HG03439 (cell line): ENCODE data around the gene CENPF.

Source experiments
- ATAC-seq: cut with Tn5 transposase; IDR thresholded peaks from one replicate; pipeline ENCODE4 v1.9.1; 2021; ENCODE audit warnings: mild to moderate bottlenecking, moderate library complexity; ENCODE audit not compliant: unreplicated experiment

The CENPF gene

DNA sequence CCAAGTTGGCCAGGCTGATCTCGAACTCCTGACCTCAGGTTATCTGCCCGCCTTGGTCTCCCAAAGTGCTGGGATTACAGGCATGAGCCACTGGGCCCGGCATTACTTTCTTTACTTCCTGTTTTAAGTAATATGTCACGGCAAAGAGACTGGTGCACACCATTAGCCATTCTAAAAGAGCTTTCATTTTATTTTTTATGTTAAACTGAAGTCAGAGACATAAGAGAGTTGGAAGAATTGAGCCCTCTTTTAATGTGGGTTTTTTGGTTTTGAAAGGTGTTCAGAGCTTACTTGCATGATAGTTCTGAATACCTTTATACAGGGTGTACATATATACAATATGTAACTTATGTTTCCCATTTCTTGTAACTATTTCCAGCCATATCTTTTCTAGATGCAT is 14.3 kb downstream of the CENPF start:
- ATAC-seq = no peak

- no peak for ATAC-seq
Measured at GRCh38 chr1:214617843-214618242, 14.8 kb downstream of the CENPF start.

DNA sequence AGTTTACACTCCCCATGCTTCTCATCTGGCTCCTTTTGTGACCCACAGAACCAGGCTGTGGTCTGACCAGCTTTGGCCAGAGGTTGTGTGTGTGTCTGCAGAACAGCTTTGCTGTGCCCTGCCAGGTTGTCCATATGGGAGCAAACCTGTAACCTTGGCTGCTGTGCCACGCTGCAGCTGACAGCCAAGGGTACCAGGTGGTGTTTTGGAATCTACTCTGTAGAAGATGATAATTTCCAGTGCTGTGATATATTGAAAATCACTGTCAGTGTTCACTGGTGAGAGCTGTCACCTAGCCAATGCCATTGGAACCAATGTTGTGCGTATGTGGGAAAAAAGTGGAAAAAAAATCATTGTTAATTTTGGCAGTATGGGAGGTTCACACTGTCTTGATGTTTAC is 18.2 kb downstream of the CENPF start:
- ATAC-seq = no peak

DNA sequence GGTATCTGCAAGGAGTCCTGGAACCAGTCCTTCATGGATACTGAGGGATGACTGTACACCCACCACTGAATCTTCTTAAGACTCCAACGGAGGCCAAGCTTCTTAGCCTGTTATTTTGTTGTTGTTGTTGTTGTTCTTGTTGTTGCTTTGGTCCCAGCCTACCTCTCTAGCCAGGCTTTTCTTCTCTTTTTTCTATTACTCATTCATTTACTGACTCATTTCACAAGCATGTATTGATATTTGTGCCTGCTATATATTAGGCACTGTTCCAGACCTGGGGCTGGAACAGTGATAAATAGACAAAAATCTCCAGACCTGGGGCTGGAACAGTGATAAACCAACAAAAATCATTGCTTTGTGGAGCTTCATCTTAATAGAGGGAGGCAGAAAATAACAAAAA is 20.4 kb downstream of the CENPF start:
- ATAC-seq = no peak

- ATAC-seq = no peak
Measured at GRCh38 chr1:214632091-214632490, 29.1 kb downstream of the CENPF start.

- ATAC-seq = no peak
Measured at GRCh38 chr1:214633686-214634085, 30.7 kb downstream of the CENPF start.

DNA sequence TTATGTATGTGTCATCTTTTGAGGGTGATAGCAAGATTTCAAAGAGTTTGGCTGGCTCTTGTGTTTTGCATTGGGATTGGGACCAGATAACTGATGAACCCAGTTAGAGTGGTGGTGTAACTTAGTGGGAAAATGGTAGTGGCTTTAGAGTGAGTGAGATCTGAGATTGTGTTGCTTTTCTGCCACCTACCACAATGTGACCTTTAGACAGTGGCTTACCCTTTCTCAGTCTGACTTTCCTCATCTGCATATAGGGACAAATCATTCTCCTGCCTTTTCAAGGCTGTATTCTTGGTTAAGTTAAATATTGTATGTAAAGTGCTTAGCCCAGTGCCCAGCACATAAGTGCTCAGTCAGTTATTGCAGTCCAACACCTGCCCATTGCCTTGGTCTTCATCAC is 31.3 kb downstream of the CENPF start:
- ATAC-seq = no peak

DNA sequence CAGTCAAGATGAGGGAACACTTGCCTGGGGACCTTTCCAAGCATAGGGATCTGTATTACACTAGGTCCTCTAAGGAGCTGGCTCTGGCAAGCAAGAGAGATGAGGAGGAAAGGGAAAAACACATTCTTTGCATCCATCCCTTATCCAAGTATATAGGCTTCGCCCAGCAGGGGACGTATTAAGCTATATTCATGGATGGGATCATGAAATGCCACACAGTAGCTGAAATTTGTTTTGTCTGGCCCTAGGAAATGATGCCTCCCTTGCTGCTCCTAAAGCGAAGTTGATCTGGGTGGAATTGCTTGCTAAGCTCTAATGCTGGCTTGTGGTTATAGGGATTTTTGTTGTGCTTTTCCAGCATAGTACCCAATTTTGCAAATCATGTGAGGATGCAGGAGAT is 32.1 kb downstream of the CENPF start:
- no peak for ATAC-seq

GRCh38 chr1:214635506-214635905 is 32.5 kb downstream of the CENPF start:
- no peak for ATAC-seq

- ATAC-seq = no peak
Measured at GRCh38 chr1:214636436-214636835, 33.4 kb downstream of the CENPF start.

DNA sequence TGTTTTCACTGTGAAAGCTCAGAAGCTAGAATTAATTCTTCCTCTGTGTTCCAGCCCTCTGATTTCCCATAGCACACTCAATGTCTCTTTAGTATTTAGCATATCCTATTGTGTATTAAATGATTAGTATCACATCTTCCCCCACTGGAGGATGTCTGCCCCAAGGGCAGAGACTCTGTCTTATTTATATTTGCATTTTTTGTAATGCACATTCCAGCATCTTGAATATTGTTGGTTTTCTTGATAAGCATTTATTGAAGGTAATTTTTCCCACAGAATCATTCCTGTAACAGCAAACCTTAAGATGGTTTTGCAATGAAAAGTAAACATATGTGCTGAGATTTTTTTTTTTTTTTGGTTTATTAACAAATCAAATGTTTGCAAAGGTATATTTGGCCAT is 34.1 kb downstream of the CENPF start:
- no peak for ATAC-seq

DNA sequence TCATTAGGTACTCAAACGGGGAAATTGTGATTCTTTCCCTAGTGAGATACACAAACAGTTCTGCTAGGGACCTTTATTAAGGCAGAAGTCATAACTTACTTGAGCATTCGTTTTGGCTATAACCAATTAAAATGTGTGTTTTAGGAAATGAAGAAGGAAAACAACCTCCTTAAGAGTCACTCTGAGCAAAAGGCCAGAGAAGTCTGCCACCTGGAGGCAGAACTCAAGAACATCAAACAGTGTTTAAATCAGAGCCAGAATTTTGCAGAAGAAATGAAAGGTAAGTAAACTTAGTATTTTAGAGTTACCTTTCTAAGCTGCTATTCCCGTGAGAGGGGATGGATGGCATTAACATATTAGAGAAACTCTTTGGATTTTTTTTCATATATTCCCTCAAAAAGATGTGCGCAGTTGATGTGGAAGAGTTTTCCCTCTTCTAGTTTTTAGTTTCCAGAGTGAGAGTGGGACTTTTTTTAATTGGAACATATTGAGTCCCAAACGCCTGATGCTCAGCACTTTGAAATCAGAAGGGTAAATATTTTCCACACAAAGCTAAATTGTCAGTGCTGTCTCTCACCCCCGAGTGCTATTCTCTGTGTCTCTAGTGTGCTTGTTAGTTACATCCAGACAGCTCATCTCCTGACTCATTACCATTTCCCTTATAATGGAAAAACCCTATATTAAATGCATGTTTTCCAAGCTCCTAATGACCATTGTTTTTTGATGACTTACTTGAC is 34.9 kb downstream of the CENPF start:
- ATAC-seq = no peak

GRCh38 chr1:214638459-214638807 is 35.4 kb downstream of the CENPF start:
- ATAC-seq = no peak

GRCh38 chr1:214638997-214639396 is 36.0 kb downstream of the CENPF start:
- ATAC-seq = no peak

- ATAC-seq = no peak
Measured at GRCh38 chr1:214640431-214641213, 37.6 kb downstream of the CENPF start.

DNA sequence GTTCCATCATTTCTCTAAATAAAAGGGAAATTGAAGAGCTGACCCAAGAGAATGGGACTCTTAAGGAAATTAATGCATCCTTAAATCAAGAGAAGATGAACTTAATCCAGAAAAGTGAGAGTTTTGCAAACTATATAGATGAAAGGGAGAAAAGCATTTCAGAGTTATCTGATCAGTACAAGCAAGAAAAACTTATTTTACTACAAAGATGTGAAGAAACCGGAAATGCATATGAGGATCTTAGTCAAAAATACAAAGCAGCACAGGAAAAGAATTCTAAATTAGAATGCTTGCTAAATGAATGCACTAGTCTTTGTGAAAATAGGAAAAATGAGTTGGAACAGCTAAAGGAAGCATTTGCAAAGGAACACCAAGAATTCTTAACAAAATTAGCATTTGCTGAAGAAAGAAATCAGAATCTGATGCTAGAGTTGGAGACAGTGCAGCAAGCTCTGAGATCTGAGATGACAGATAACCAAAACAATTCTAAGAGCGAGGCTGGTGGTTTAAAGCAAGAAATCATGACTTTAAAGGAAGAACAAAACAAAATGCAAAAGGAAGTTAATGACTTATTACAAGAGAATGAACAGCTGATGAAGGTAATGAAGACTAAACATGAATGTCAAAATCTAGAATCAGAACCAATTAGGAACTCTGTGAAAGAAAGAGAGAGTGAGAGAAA is 38.4 kb downstream of the CENPF start:
- ATAC-seq = no peak

GRCh38 chr1:214643030-214643429 is 40.0 kb downstream of the CENPF start:
- ATAC-seq = no peak

GRCh38 chr1:214645712-214646111 is 42.7 kb downstream of the CENPF start:
- no peak for ATAC-seq

DNA sequence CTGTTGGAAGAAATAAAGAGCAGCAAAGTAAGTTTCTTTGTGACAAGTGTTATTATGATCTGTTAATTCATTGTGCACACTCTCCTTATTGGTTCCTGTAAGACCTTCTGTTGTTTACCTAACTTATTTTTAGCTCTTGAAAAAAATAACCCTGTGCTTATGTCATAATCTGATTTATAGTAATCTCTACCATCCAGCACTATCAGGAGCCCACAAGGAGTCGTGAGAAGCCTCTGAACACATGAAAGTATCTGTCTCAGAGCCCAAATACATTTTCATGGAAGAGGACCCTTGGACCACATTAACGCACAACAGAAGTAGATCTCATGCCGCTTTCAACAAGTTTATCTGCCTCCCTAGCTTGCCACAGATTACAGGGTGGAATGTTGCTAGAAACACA is 45.8 kb downstream of the CENPF start:
- ATAC-seq = no peak

DNA sequence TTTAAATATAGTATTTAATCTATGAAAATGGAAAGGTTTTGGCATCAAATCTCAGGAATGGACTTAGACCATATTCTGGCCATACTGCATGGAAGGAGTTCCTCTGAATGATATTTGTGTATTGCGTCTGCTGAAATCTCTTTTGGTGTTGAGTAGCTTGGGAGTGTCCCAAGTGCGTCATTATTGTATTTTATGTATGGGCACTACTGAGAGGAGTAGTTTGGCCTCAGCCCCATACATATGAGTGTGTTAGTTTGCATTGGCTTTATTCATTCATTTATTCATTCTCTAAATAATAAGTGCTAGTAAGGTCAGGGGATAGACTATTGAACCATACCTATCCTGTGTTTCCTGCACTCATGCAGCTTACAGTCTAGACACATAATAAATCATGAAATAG is 46.6 kb downstream of the CENPF start:
- ATAC-seq = no peak

DNA sequence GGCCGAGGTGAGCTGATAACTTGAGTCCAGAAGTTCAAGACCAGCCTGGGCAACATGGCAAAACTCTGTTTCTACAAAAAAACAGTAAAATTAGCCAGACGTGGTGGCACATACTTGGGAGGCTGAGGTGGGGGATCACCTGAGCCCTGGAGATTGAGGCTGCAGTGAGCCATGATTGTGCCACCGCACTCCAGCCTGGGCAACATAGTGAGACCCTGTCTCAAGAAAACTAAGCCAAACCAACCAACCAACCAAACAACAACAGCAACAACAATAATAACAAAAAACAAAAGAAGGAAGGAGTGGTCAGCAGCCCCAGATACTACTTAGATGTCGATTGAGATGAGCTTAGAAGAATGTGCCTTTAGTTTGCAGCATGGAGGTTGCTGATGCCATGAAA is 47.7 kb downstream of the CENPF start:
- no peak for ATAC-seq

GRCh38 chr1:214657299-214657698 is 54.3 kb downstream of the CENPF start:
- no peak for ATAC-seq
